PC-9 (cell line): ENCODE results near the gene MAPK12. TPM values are rescaled to one million over a fixed set of nuclear protein-coding genes. Genes with fewer than 3 reads are reported as not detected.

Source experiments
- BruUV-seq: library from RNA; stranded (reverse); fragments of 400-500 nt; replicated peaks from 2 replicates; lab custom pipeline; 2021; lab: Mats Ljungman, UMichigan
- CTCF ChIA-PET: fragments of 300-600 bp; sonication (Branson Sonifier 250); formaldehyde crosslinking; loops from one replicate; lab custom pipeline; 2022; ENCODE audit warnings: antibody characterized with exemption; lab: Charles Lee
- POLR2A ChIA-PET: fragments of 300-600 bp; sonication (Branson Sonifier 250); formaldehyde crosslinking; loops from one replicate; lab custom pipeline; 2022; ENCODE audit warnings: antibody characterized with exemption; ENCODE audit not compliant: unreplicated experiment; lab: Charles Lee
- DNase-seq, 2 experiments: peaks; one replicate each; pipeline versions ENCODE4 v3.0.0 to v3.0.0-alpha.2; 2015 to 2022; ENCODE audit warnings: mixed read lengths in 1 of 2
- H2AFZ ChIP-seq: fragments of 200-600 bp; sonication (generic); 2 replicates; pipeline ENCODE4 v1.8.1; 2017; ENCODE audit warnings: antibody characterized with exemption
- H3F3A ChIP-seq: fragments of 200-600 bp; sonication (generic); 2 replicates; pipeline ENCODE4 v1.8.1; 2017; ENCODE audit warnings: antibody characterized with exemption, mild to moderate bottlenecking, low read depth; ENCODE audit not compliant: insufficient read depth
- H3K27ac ChIP-seq: fragments of 200-600 bp; sonication (generic); 2 replicates; pipeline ENCODE4 v1.6.1; 2016; ENCODE audit warnings: mixed run types
- H3K27me3 ChIP-seq: fragments of 200-600 bp; sonication (generic); 2 replicates; pipeline ENCODE4 v1.6.1; 2016; ENCODE audit warnings: low read depth, mixed run types; ENCODE audit not compliant: insufficient read depth
- H3K36me3 ChIP-seq: fragments of 200-600 bp; sonication (generic); 2 replicates; pipeline ENCODE4 v1.6.1; 2016; ENCODE audit warnings: low read depth, mixed run types
- H3K4me1 ChIP-seq: fragments of 200-600 bp; sonication (generic); replicated peaks from 2 replicates; pipeline ENCODE4 v1.6.1; 2016; ENCODE audit warnings: mixed run types; ENCODE audit not compliant: insufficient read depth
- H3K4me2 ChIP-seq: fragments of 200-600 bp; sonication (generic); 2 replicates; pipeline ENCODE4 v1.6.1; 2017; ENCODE audit warnings: mixed run types
- H3K4me3 ChIP-seq: fragments of 200-600 bp; sonication (generic); 2 replicates; pipeline ENCODE4 v1.6.1; 2016; ENCODE audit warnings: mixed run types
- H3K79me2 ChIP-seq: fragments of 200-600 bp; sonication (generic); 2 replicates; pipeline ENCODE4 v1.6.1; 2017; ENCODE audit warnings: low read depth, mixed run types
- H3K9me2 ChIP-seq: fragments of 200-600 bp; sonication (generic); 2 replicates; pipeline ENCODE4 v1.8.1; 2017; ENCODE audit warnings: mild to moderate bottlenecking; ENCODE audit not compliant: insufficient read depth
- H3K9me3 ChIP-seq: fragments of 200-600 bp; sonication (generic); 2 replicates; pipeline ENCODE4 v1.8.1; 2016; ENCODE audit warnings: low read depth; ENCODE audit not compliant: insufficient read depth
- H4K20me1 ChIP-seq: fragments of 200-600 bp; sonication (generic); 2 replicates; pipeline ENCODE4 v1.8.1; 2017; ENCODE audit not compliant: insufficient read depth
- CTCF ChIP-seq: fragments of 200-600 bp; sonication (generic); conservative IDR thresholded peaks from 2 replicates; pipeline ENCODE4 v1.6.1; 2017; ENCODE audit warnings: mixed run types, antibody characterized with exemption, mild to moderate bottlenecking, moderate library complexity
- EZH2 ChIP-seq: fragments of 200-600 bp; sonication (generic); IDR thresholded peaks from 2 replicates; pipeline ENCODE4 v1.8.0; 2017; ENCODE audit warnings: antibody characterized with exemption, low read depth
- intact Hi-C: fragments of 100-400 bp; cut with micrococcal nuclease; formaldehyde crosslinking; loops from one replicate; pipeline ENCODE4 v1.10.0; 2022; ENCODE audit not compliant: unreplicated experiment
- total RNA-seq: library from RNA; stranded (reverse); gene quantifications from 2 replicates; pipeline ENCODE4 v1.2.3, GENCODE V29; 2021

MAPK12 gene
- total RNA-seq, 1 experiment from 2014 or later, result 48.5 TPM

- no peaks in the 10 kb centered on the region; the same call in 1 of the 2 replicates for H3F3A ChIP-seq
- no peaks in the 10 kb centered on the region for H3K79me2 ChIP-seq
- TF ChIP-seq EZH2 (no peak), CTCF (no peak)
- peaks cover 40% of the 10 kb centered on the region for H4K20me1 ChIP-seq
- no peak overlapping the region for H3K4me2 ChIP-seq
- intact Hi-C loops, result no loop called here
- no peaks in the 10 kb centered on the region for H3K9me3 ChIP-seq
- no peak overlapping the region for H3K4me3 ChIP-seq
- no peaks in the 10 kb centered on the region for H3K4me1 ChIP-seq
- H3K27me3 ChIP-seq, result no peaks in the 10 kb centered on the region
- CTCF ChIA-PET, result interaction anchor here (0.6 kb wide), 1 partner anchor 298 kb away, joined by 10 read pairs; the partner anchor contains the start of gene SCO2
- POLR2A ChIA-PET, result interaction anchor here (0.5 kb wide), 1 partner anchor 224 kb away, joined by 3 read pairs; no protein-coding TSS in a partner anchor
- BruUV-seq, result no TSS peak
- H3K36me3 ChIP-seq, result peaks cover 13% of the 10 kb centered on the region
- H3K27ac ChIP-seq, result no peak overlapping the region
- no peaks in the 10 kb centered on the region for H3K9me2 ChIP-seq
- DNase-seq, result no peak
- H2AFZ ChIP-seq, result no peak overlapping the region
Observed at GRCh38 chr22:50227579-50228215, 33.8 kb downstream of the MAPK12 start.

- DNase-seq, result no peak
- no peak overlapping the region for H3K4me3 ChIP-seq
- BruUV-seq, result no TSS peak
- ChIA-PET CTCF (interaction anchor here (0.6 kb wide), 1 partner anchor 299 kb away, joined by 10 read pairs; the partner anchor contains the start of gene SCO2), POLR2A (no interaction called here)
- intact Hi-C loops, result no loop called here
- no peaks in the 10 kb centered on the region for H3K27me3 ChIP-seq
- no peaks in the 10 kb centered on the region for H3K9me3 ChIP-seq
- no peaks in the 10 kb centered on the region for H3K79me2 ChIP-seq
- H3K9me2 ChIP-seq, result no peaks in the 10 kb centered on the region
- H3K36me3 ChIP-seq, result peaks cover 13% of the 10 kb centered on the region
- no peaks in the 10 kb centered on the region for H3K4me1 ChIP-seq
- H2AFZ ChIP-seq, result no peak overlapping the region
- H3K4me2 ChIP-seq, result no peak overlapping the region
- H4K20me1 ChIP-seq, result peaks cover 49% of the 10 kb centered on the region
- no peak for TF ChIP-seq CTCF
- TF ChIP-seq EZH2, result no peak
- no peaks in the 10 kb centered on the region; the same call in 1 of the 2 replicates for H3F3A ChIP-seq
- H3K27ac ChIP-seq, result no peak overlapping the region
Observed at GRCh38 chr22:50226875-50227165, 34.7 kb downstream of the MAPK12 start.

GRCh38 chr22:50226063-50226874 is 35.2 kb downstream of the MAPK12 start:
- no peak overlapping the region for H3K4me3 ChIP-seq
- no peaks in the 10 kb centered on the region for H3K9me2 ChIP-seq
- ChIA-PET POLR2A (no interaction called here), CTCF (no interaction called here)
- H3K79me2 ChIP-seq, result no peaks in the 10 kb centered on the region
- H3K27ac ChIP-seq, result no peak overlapping the region
- DNase-seq, result no peak
- no TSS peak for BruUV-seq
- peaks cover 52% of the 10 kb centered on the region for H4K20me1 ChIP-seq
- TF ChIP-seq EZH2 (no peak), CTCF (no peak)
- no peaks in the 10 kb centered on the region for H3K9me3 ChIP-seq
- no peak overlapping the region for H3K4me2 ChIP-seq
- peaks cover 14% of the 10 kb centered on the region for H3K36me3 ChIP-seq
- H3F3A ChIP-seq, result no peaks in the 10 kb centered on the region; the same call in 1 of the 2 replicates
- H3K27me3 ChIP-seq, result no peaks in the 10 kb centered on the region
- H2AFZ ChIP-seq, result no peak overlapping the region
- H3K4me1 ChIP-seq, result no peaks in the 10 kb centered on the region
- intact Hi-C loops, result no loop called here
